Inflammatory macrophage treated with lipopolysaccharide for 4 hours (primary cell): ENCODE results near the gene SUPT7L.

ENCODE experiments used
- DNase-seq: peaks from one replicate; pipeline ENCODE4 v3.0.0-alpha.2; 2020

SUPT7L gene, protein sequence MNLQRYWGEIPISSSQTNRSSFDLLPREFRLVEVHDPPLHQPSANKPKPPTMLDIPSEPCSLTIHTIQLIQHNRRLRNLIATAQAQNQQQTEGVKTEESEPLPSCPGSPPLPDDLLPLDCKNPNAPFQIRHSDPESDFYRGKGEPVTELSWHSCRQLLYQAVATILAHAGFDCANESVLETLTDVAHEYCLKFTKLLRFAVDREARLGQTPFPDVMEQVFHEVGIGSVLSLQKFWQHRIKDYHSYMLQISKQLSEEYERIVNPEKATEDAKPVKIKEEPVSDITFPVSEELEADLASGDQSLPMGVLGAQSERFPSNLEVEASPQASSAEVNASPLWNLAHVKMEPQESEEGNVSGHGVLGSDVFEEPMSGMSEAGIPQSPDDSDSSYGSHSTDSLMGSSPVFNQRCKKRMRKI

DNA sequence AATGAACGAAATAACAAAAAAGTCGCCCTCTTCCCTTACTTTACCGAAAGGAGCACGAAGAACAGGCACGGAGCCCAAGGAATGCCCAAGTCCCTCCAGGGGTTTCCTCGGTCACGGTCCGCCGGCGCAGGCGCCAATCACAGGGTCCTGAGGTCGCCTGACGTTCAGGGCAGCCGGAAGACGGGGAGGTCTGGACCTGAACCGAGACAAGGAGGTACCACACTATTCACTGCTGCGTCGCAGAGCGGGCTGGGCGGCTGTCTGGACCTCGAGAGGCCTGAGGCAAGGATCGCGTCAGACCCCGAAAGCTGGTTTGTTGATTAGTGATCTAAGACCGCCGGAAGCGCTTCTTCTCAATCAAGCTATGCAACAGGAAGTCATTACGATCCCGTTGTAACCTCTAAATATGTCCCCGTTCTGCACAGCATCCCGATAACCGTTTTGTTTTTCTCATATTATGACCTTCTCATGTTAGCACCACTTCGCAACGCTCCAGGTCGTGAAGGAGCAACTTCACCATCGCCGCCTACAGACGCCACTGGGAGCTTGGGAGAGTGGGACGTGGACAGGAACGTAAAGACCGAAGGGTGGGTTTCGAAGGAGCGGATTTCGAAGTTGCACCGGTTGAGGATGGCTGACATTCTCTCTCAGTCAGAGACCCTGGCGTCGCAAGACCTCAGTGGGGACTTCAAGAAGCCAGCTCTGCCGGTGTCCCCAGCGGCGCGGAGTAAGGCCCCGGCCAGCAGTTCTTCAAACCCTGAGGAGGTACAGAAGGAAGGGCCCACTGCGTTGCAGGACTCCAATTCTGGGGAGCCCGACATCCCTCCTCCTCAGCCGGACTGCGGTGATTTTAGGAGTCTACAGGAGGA is at the start of gene SUPT7L, which contains the start of gene SLC4A1AP:
Gene SUPT7L, minus strand, starts transcription at position 330 of the 869 bp plus-strand sequence. CDS start 1,422 bp downstream, outside the sequence.
Gene SLC4A1AP, plus strand, starts transcription at position 605 of the 869 bp plus-strand sequence. Its CDS starts 26 bp downstream, at position 631.
- peak; percentile 81 for DNase-seq

DNA sequence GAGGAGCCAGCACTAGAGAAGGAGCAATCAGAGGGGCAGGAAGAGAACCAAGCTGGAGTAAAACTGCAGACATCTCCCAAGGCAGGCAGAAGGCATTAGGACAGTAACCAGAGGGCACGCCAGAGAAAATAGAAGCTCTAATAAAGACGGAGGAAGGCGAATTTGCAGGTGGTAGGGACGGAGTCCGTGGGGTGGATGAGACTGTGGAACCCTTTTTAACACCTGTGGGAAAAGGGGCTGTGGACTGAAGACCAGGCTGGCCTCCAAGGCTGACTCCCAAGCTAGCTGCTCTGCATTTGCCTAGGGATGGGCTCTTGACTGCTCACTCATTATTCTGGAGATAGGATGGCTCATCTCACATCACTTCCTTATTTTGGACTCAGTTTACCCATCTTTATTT is 49.8 kb upstream of the SUPT7L start:
- DNase-seq: no peak

GRCh38 chr2:27712522-27712921 is 49.1 kb upstream of the SUPT7L start:
- no peak for DNase-seq

GRCh38 chr2:27711804-27712203 is 48.4 kb upstream of the SUPT7L start:
- DNase-seq: no peak

DNA sequence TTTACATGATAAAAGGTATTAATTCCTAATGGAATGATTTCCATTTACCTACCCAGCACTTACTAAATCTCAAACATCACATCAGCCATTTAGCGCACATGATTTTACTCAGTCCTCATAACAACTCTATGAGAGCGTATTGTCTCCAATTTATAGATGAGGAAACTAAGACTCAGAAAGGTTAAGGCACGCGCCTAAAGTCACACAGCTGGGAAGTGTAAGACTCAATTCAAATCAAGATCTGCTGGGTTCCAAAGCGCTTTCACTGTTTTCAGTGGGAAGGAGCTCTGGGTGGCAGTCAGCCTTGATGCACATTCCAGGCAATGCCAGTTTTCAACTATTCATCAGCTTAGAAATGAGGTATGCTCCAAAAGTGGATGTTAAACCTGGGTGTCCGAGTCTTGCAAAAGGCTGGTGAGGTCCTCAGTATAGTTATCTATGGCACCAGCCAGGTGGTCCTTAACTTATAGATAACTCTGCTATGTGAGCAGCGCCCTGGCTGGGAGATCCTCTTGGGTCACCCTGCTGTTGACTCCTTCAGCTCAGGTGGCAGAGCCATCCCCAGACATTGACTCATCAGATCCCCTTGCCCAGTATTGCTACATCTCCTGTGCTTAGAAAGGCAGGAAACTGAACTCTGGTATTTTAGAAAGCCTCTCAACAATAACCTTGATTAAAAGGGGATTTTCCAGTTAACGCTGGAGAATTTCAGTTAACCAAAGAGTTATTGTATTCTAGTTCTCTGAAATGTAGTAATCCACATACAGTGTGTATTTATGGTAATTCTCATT is 47.4 kb upstream of the SUPT7L start:
- no peak for DNase-seq

GRCh38 chr2:27709960-27710575 is 46.7 kb upstream of the SUPT7L start:
- no peak for DNase-seq

- DNase-seq: no peak
Observed at GRCh38 chr2:27709326-27709725, 45.9 kb upstream of the SUPT7L start.

DNA sequence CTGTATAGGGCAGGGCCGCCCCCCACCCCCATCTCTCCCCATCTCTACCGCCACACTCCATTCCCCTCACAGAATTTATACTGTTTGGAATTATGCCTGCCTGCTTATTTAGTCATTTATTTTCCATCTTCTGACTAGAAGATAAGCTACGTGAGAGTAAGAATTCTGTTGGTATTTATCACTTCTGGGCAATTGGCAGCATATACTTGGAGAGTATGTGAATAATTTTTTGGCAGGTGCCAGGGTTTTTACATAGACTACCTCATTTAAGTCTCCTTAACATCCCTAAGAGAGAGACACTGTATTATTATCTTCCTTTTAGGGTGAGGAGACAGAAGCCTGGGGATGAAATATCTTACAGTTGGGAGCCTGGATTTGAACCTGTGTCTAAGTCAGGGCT is 45.3 kb upstream of the SUPT7L start:
- no peak for DNase-seq

DNA sequence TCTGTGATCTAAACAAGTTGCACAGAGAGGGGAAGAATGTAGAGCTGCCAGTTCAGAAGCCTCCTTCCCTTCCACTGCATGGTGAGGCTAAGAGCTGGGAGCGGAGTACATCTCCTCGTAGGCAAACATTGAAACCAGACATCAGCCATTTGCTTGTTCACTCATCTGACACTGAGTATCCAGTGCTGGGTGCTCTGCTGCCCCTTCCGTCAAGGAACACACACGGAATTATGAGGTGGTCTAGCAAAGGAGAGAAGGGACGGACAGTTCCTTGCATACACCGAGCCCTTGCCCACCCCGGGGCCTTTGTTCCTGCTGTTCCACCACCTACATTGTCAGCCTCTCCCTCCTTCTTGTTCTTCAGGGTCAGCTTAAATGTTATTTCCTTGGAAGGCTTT is 44.8 kb upstream of the SUPT7L start:
- DNase-seq: no peak

GRCh38 chr2:27707462-27708256 is 44.2 kb upstream of the SUPT7L start:
- DNase-seq: no peak

- DNase-seq: peak; percentile 91
Observed at GRCh38 chr2:27705851-27706622, 42.6 kb upstream of the SUPT7L start.

- DNase-seq: peak; percentile 35
Observed at GRCh38 chr2:27704342-27704876, 41.0 kb upstream of the SUPT7L start.

DNA sequence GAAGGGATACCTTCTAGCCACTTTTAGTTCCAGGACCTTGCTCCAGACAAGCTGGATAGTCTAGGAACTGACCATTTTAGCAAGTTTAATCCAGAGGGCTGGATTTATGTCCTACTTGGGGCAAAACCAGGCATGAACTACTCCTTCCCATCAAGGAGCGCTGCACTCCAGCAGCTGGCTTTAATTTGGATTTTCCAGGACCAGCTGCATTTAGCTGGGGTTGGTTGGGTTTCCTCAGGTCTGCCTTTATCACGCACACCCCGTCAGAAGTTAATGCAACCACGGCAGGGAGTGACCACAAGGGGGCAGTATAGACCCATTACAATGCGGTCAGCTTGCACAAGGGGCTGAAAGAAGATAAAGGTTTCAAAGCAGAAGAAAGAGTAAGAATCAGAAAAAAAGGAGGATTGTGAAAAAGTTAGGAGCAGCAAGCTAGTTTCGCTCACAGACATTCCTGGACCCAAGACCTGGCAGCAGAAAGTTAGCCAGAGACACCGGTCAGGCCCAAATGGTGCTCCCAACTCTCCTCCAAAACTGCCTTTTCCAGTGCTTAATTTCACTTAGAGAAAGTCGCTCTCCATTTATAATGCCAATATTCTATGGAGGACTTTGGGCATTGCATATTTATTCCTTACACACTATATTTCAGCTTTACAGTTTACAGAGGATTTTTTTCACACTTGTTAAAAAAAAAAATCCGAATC is 40.4 kb upstream of the SUPT7L start:
- DNase-seq: peak; percentile 81

DNA sequence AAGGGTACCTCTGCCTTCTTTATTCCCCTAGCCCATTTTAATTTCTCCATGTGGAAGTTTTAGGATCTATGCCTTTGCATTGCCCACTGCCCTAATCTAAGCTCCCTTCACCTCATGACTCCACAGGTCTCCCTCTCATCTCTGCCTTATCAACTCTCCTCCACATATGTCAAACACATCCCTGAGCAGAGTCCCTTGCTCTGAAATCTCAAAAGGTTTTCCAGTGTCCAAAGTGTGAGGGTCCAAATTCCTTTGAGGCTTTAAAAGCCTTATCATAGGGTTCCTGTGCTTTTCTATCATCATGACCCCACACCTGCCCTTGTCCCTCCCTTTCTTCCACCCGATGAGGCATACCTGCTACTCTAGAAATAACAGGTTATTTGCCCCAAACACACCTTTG is 38.9 kb upstream of the SUPT7L start:
- DNase-seq: no peak

DNA sequence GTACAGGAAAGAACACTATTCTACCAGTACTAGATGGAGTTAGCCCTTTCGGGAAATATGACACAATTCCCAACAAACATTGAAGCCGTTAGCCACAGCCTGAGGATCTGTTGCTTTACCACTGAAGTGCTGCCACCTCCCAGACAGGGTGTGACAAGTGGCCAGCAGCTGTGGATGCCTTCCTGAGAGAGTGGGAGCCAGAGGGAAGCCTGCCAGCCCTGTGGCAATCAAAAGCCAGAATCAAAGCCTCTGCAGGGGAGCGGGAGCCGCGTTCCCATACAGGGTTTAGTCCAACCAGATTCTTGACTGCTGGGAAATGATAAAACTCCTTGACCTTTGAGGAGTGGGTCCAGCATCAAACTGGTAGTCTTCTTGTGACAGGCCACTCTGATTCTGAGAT is 38.3 kb upstream of the SUPT7L start:
- no peak for DNase-seq

- no peak for DNase-seq
Observed at GRCh38 chr2:27697660-27698059, 34.2 kb upstream of the SUPT7L start.

DNA sequence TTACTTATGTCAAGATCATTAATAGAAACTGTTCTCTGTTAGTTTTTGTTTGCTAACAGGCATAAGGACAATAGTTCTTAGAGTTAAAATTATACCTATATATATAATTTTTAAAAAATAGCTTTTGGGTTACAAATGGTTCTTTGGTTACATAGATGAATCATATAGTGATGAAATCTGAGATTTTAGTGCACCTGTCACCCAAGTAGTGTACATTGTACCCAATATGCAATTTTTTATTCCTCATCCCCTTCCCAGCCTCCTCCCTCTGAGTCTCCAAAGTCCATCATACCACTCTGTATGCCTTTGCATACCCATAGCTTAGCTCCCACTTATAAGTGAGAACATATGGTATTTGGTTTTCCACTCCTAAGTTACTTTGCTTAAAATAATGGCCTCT is 26.6 kb upstream of the SUPT7L start:
- DNase-seq: no peak

GRCh38 chr2:27689424-27689823 is 26.0 kb upstream of the SUPT7L start:
- no peak for DNase-seq

DNA sequence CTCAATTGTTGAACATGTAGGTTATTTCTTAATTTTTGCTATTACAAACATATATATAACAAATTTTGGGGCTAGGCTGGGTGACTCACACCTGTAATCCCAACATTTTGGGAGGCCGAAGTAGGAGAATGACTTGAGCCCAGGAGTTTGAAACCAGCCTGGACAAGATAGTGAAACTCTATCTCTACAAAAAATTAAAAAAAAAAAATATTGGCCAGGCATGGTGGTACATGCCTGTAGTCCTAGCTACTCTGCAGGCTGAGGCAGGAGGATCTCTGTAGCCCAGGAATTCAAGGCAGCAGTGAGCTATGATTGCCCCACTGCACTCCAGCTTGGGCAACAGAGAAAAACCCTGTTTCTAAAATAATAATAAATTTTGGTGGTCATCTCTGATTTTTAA is 23.8 kb upstream of the SUPT7L start:
- DNase-seq: no peak

- no peak for DNase-seq
Observed at GRCh38 chr2:27685577-27685976, 22.2 kb upstream of the SUPT7L start.
